GM12801 (cell line): ENCODE results near the gene C19orf44.

ENCODE experiments used
- TF ChIP-seq, protein P1 (sequence below): IDR thresholded peaks from one replicate; pipeline ENCODE4 v1.5.1; 2011; ENCODE audit warnings: control low read depth; ENCODE audit not compliant: insufficient read length; ENCODE audit errors: extremely low read depth

Gene C19orf44

DNA sequence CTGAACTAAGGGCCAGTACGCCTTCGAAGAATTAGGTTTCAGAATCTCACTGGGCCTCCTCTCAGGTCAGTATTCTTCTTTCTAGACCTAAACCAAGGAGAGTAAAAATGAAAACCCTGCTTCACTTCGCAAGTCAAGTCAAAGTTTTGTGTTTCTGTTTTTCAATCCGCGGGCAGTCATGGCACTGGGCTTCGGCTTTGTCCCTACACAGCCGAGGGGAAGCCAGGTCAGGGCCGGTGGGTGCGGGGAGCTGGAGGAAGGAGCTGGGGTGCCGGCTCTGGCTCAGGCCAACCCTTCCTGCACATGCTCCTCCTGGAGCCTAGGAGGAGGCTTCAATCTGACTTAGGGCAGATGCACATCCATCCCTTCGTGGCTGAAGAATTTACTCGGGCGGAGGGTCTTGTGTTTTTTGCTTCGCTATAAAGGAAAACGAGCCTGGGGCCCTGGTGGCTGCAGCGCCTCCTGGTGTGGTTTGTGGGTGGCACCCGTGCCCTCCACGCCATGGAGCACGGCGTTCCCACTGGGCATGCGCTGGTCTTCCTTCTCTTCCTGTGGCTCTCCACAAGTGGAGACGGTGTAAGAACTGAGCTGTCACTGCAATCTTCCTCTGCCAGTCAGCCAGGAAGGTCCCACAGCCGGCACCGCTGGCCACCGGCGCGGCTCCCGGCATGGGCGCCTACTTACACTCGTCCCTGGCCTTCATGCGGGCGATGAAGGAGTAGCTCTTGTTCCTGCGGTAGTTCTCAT lies 22.5 kb downstream of the C19orf44 start:
- TF ChIP-seq, protein P1, sequence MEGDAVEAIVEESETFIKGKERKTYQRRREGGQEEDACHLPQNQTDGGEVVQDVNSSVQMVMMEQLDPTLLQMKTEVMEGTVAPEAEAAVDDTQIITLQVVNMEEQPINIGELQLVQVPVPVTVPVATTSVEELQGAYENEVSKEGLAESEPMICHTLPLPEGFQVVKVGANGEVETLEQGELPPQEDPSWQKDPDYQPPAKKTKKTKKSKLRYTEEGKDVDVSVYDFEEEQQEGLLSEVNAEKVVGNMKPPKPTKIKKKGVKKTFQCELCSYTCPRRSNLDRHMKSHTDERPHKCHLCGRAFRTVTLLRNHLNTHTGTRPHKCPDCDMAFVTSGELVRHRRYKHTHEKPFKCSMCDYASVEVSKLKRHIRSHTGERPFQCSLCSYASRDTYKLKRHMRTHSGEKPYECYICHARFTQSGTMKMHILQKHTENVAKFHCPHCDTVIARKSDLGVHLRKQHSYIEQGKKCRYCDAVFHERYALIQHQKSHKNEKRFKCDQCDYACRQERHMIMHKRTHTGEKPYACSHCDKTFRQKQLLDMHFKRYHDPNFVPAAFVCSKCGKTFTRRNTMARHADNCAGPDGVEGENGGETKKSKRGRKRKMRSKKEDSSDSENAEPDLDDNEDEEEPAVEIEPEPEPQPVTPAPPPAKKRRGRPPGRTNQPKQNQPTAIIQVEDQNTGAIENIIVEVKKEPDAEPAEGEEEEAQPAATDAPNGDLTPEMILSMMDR, result no peak

DNA sequence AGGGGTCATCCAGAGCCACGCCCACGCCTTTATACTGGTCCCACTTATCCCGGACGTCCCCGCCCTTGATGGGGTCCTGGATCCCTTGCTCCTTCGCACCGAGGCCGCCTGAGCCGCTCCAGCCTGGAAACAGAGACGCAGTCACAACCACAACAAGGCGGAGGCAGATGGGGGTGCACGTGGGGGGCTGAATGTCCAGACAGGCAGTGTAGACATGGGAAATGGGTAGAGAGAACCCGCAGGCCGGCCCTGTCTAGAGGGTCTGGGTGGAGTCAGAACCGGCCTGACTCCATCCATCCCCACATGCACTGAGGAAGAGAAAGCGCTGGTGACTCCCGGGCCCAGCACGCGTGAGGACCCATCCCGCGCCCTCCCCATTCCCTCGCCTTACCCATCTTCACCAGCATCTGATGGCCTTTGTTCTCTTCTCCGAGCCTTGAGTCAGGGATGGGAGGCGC lies 23.1 kb downstream of the C19orf44 start:
- TF ChIP-seq, protein P1, result no peak

DNA sequence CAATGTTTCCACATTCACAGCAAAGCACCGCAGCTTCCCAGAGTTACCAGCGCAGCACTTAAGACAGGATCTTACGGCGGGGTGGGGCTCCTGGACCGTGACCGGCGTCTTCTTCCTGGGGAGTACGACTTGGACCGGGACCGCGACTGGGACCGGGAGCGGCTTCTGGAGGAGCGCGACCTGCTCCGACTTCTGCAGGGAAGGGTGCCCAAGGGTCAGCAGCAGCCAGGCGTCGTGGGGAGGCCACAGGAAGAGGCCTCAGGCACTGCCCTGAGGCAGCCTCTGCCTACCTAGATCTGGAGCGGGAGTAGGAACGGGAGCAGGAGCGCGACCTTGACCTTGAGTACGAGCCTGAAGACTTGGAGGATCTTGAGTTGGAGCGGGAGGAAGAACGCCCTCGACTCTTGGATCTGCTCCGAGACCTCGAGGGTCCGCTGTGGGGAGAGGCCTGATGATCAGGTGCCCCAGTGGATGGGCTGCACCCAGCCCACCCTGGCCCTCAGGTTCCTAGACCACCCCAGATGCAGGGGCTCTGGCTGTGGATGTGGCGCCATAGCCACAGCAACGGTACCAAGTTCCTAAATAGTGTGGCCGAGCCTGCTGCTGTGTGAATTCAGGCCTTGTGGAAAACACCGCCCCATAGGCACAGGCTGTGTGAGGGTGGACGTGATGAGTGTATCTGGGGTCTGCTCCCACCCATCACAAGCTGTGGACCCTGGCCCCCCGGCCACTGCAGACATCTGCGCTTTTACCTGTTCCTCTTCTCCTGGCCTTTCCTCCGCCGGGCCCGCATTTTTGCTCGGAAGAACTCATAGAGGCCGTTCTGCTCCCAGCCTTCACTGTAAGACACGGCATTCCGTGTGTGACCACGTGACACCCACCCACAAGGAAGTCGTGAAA lies 24.1 kb downstream of the C19orf44 start:
- TF ChIP-seq, protein P1, result no peak

DNA sequence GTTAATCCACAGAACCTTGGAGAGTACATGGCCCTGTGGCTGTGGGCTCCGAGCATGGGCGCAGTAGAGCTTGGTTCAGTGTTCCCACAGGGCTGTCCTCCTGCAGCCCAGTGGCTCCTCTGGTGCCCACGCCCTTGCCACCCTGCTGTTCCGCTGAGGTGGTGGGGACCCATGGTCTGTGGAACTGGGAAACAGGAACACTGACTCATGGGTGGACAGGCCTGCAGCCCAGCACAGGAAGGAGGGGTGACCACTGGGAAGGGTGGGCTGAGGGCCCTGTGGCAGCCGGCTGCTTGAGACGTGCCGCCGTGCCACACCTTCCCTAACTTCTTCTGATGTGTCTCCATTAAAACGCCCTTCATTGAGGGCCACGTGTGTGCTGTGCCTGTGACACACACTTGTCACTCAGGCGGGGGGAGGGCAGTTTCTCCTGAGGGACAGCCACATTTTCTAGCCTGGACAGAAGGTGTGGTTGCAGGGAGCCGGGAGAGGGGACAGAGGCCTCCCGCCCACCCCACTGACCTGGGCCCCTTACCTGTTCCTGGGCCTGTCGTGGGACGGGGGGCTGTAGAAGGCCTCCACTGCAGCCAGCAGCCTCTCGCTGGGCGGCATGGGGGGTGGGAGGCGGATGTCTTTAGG lies 24.9 kb downstream of the C19orf44 start:
- TF ChIP-seq, protein P1, result no peak

DNA sequence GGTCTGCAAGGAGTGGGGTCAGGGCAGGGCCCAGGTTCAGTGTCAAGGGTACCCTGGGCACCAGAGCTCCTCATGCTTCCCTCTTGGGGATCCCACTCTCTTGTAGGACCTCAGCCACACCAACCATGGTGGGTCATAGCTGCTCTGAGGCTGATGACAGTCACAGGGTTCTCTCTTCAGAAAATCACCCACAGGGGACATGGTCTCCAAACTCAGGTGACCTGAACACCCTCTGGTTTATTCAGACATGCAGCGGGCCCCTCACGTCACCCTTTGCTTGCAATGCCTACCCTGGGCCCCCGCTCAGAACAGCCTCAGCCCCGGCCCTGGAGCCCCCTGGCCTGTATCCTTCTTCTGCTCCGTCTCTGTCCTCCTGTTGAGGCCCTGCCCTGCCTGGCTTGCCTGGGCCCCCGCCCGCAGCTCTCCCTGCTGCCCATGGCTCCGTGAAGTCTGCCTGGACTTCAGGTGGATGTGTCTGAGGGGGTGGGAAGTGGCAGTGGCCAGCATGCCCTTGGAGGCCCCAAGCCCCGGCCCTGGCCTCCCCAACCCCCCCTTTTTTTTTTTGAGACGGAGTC lies 25.6 kb downstream of the C19orf44 start:
- TF ChIP-seq, protein P1, result no peak

DNA sequence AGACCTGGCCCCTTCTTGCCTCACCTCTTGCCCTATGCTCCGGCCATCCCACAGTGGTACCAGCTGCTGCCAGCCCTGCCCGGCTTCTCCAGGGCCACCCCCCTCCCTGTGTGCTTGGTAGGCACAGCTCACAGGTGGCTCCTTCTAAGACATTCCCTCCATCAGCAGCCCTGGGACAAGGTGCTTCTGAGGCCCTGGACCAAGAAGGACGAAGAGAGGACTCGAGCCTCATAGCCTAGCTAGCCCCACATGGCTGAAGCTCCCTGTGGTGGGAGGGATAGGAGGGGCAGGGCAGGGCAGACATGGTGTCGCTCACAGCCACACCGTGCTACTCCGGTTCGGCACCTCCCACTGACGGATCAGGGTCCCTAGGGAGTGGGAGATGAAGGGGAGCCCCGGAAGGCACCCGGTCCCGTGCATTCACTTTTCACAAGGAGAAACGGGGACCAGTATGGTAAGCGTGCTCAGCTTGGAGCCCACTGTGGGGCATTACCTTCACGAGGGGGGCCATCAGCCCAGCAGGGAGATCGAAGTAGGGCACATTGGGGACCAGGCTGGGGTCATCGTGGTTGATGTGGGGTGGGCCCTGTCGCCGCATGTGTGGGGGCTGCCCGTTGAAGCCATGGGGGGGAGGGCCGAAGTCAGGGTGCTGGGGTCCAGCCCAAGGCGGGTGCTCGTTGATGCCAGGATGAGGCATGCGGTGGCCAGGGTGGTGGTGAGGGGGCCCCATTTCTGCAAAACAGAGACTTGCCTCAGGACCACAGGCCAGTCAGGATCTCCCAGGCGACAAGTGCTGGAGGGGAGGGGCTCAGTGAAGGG lies 26.6 kb downstream of the C19orf44 start:
- TF ChIP-seq, protein P1, result no peak
